ENCODE measurements around the gene RBM42.

GRCh38 chr19:35608251-35608650 lies 20.6 kb upstream of the RBM42 start:
- TF ChIP-seq CTCF (IDR thresholded peaks at IDR 0.05) (no peak), POLR2A (IDR thresholded peaks at IDR 0.05) (no peak)
